ENCODE measurements around the gene RAB7B.

- peak; percentile 98 for TF ChIP-seq CTCF (IDR thresholded peaks at IDR 0.05; ENCODE audit: low read depth, low read length)
- TF ChIP-seq EZH2phosphoT487 (IDR thresholded peaks at IDR 0.05; ENCODE audit: low read depth), result no peak
These were observed 27.5 kb upstream of the RAB7B start for GRCh38 chr1:206030714-206031113.

Data from OCI-LY3 (cell line).